ENCODE results near the gene PLPP4.

Gene PLPP4

DNA sequence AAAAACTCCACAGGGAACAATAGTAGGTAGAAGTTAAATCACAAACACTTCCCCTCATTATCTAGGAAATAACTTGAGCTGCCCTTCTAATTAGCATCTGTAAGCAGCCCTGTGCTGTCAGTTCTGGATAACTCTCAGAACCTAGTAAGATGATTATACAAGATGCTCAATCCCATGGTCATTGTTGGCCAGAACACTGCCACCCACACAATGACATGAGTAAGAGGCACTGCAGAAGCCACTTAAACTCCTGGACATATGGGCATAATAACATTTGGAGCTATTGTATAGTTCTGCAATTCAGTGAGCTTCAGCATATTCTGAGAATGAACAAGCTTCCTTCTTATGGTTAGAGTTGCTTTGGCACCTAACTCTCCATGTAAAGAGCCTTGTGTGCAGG lies 153.8 kb downstream of the PLPP4 start:
- no peak for DNase-seq (ENCODE audit: low spot score)

DNA sequence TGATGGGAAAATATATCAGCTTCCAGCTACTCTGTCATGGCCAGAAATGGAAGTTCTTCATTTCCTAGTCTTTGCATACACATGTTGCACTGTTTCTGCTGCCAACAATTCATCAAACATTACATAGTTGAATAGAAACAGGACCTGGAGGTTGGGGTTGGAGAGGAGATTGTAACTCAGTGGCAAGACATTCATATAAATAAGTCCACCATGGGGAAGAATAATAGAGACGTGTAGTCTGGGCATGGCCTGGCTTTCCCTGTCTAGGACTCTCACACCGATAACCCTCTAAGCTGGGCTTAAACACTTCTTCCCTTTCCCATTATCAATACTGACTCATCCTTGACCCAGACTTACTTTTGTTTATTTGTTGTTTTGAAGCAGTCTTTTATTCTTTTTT lies 155.7 kb downstream of the PLPP4 start:
- no peak for DNase-seq (ENCODE audit: low spot score)

DNA sequence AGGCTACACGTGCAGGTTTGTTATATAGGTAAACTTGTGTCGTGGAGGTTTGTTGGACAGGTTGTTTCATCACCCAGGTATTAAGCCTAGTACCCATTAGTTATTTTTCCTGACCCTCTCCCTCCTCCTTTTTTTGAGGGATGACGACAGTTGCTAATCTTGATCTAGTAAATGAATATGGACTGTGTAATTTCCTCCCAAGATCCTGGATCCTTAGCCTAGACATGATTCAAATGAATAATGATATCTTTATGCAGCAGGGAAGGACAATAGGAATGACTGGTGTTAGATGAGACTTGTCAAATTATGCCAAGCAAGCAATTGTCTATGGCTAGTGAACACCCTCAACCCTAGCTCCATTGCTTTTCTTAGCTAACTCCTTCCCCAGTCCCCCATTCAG lies 156.2 kb downstream of the PLPP4 start:
- DNase-seq (ENCODE audit: low spot score): no peak

DNA sequence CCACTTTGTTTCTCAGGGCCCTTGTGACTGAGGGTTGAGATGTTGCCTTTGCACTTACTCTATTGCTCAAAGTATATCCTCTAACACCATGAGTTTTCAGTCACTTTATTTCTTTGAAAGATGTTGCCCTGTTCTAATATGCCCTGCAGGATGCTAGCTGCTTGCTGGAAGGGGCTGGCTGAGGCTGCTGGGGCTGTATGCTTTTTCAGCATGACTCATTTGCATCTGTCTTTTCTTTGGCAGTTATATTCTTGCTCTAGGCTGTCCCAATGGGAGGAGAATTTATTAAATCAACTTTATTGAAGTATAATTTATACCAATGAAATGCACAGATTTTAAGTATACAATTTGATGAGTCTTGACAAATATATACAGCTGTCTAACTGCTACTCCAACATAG lies 157.7 kb downstream of the PLPP4 start:
- DNase-seq (ENCODE audit: low spot score): no peak

DNA sequence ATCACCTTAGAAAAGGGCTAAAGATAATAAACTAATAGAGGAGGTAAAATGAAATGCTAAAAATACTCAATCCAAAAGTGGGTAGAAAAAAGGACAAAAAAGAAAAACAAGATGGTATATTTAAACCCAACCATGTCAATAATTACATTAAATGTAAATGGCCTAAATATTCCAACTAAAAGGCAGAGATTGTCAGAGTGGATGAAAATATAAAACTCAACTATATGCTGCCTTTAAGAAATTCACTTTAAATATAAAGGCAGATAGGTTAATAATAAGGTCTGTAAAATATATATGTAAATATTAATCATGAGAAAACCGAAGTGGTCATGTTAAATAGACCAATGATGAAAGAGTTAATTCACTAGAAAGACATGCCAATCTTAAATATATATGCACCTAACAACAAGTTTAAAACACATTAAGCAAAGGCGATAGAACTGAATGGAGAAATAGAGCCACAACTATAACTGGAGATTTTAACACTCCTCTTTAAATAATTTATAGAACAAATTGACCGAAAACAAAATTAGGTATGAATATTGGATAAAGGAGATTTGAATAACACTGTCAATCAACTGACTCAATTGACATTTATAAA lies 159.4 kb downstream of the PLPP4 start:
- DNase-seq (ENCODE audit: low spot score): no peak

DNA sequence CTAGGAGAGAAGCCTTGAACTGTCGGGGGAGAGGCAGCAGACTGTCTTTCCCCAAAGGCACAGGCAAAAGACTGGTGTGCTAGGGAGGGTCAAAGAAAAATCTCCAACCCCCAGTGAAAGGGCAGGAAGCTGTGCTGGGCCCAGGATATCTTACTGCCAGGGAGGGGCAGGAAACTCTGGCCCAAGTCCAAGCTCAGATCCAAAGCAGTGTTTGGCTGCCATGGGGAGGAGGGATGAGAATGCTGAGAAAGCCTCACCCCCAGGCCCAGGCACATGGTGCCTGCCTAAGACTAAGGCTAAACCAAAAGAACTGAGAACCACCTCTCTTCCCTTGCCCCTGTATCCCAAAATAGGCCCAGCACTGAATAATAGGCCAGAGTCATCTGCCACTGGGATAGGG lies 171.2 kb downstream of the PLPP4 start:
- DNase-seq (ENCODE audit: low spot score): no peak

DNA sequence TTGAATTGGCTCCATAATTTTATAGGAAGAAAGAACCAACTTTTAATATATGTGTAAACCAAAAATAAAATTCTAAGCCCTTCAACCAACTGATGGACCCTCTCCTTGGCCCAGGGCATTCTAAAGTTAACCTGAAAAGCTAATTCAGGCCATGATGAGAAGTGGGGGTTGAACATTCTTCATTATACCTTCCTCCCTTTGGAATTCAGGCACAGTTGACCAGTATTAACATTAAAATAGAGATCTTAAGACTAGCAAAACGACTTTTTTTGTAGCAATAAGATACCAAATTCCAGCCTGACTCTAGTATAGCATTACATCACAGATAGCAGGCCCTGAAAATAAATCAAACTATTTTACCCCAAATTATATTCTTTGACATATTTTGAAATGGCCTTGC lies 173.2 kb downstream of the PLPP4 start:
- DNase-seq (ENCODE audit: low spot score): no peak

DNA sequence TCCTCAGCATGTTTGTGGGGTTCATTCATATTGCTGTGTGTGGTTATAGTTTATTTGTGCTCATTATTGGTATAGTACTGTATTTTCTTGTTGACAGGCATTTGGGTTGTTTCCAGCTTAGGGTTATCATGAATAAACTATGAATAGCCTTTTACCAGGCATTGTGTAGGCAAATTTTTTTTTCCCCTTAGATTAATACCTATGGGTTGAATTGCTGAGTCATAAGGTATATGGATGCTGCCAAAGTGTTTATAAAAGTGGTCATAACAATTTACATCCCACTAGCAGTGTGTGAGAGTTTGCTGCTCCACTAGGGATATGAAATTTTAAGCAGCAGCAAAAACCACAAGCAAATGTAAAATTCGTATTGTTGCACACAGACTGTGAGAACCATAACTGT lies 175.0 kb downstream of the PLPP4 start:
- no peak for DNase-seq (ENCODE audit: low spot score)

DNA sequence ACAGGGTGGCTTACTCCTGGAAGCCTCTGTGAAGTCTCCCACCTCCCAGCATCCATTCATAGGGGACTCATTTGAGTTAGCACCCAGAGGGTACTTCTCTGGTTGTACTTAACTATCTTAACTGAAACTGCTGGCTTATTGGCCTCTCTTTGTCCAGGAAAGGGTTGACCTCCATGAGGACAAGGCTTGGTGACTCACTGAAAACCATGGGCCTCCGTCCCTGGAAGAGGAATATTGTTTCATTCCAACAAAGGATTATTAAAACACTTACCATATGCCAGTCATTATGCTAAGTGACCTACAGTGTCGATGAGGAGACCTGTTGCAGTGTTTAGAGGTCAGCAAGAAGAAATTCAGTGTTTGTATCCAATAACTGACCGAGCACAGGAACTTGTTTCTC lies 175.9 kb downstream of the PLPP4 start:
- DNase-seq (ENCODE audit: low spot score): no peak

DNA sequence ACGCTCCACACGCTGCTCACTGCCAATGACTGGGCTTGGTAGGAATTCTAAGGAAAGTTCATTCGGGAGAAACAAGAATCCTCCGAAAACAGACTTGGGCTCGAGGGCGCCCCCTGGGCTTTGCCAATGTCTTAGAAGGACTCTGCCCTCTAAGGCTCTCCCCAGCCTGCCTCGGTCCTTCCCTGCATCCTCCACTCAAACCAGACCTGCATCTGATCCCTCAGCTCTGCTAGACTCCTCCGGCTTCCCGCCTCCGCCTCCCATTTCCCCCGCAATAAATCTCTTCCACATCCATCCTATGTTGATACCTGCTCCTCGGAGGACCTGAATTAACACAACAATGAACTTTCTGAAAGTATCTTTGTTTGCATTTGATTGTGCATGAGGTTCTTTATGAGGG lies 177.6 kb downstream of the PLPP4 start:
- DNase-seq (ENCODE audit: low spot score): no peak
